IMR-90 (cell line): ENCODE data around the gene BRF1. TPM values are rescaled to one million over a fixed set of nuclear protein-coding genes. Genes with fewer than 3 reads are reported as not detected.

ENCODE experiments used
- ATAC-seq: fragments of 200-7000 bp; cut with Tn5 transposase; 2 replicates; pipeline ENCODE4 v1.9.1; 2020; ENCODE audit warnings: low read depth, mild to moderate bottlenecking, moderate library complexity
- BruUV-seq: library from RNA; stranded (reverse); fragments of 400-500 nt; replicated peaks from 2 replicates; lab custom pipeline; 2021; lab: Mats Ljungman, UMichigan
- CTCF ChIA-PET: fragments of 300-600 bp; formaldehyde crosslinking; extraction: SDS; loops from one replicate; lab custom pipeline; 2021; ENCODE audit warnings: antibody characterized with exemption; lab: Yijun Ruan, JAX
- POLR2A ChIA-PET: fragments of 300-600 bp; sonication (Branson Sonifier 250); formaldehyde crosslinking; loops from one replicate; lab custom pipeline; 2022; ENCODE audit warnings: antibody characterized with exemption; ENCODE audit not compliant: unreplicated experiment; lab: Charles Lee
- DNase-seq: peaks from one replicate; pipeline ENCODE4 v3.0.0; 2013
- H2AFZ ChIP-seq: replicated peaks from 2 replicates; pipeline ENCODE3; 2013; ENCODE audit warnings: low read length, mild to moderate bottlenecking; ENCODE audit not compliant: poor library complexity
- H2AK5ac ChIP-seq: 2 replicates; pipeline ENCODE4 v1.6.1; 2013; ENCODE audit warnings: low read depth, low read length, inconsistent platforms
- H2AK9ac ChIP-seq: replicated peaks from 2 replicates; pipeline ENCODE3; 2013; ENCODE audit warnings: mild to moderate bottlenecking, low read depth, low read length, moderate library complexity; ENCODE audit not compliant: poor library complexity
- H2BK120ac ChIP-seq: 2 replicates; pipeline ENCODE4 v1.6.1; 2013; ENCODE audit warnings: low read depth, low read length, inconsistent platforms
- H2BK15ac ChIP-seq: 3 replicates; pipeline ENCODE4 v1.6.1; 2013; ENCODE audit warnings: low read depth, low read length, inconsistent platforms
- H2BK20ac ChIP-seq: 2 replicates; pipeline ENCODE4 v1.6.1; 2013; ENCODE audit warnings: low read depth, mild to moderate bottlenecking, inconsistent platforms, low read length, moderate library complexity
- H2BK5ac ChIP-seq: 2 replicates; pipeline ENCODE4 v1.6.1; 2013; ENCODE audit warnings: mild to moderate bottlenecking, low read depth, low read length, inconsistent platforms; ENCODE audit not compliant: poor library complexity, severe bottlenecking
- H3K14ac ChIP-seq: replicated peaks from 2 replicates; pipeline ENCODE4 v1.6.1; 2013; ENCODE audit warnings: low read depth, low read length, inconsistent platforms
- H3K18ac ChIP-seq: 2 replicates; pipeline ENCODE4 v1.6.1; 2013; ENCODE audit warnings: low read depth, low read length, control low read depth
- H3K23ac ChIP-seq: 2 replicates; pipeline ENCODE4 v1.6.1; 2013; ENCODE audit warnings: low read depth, low read length, inconsistent platforms
- H3K27ac ChIP-seq: 2 replicates; pipeline ENCODE4 v1.5.1; 2013; ENCODE audit warnings: mild to moderate bottlenecking, control low read depth, low read length; ENCODE audit not compliant: insufficient read depth
- H3K27me3 ChIP-seq: 2 replicates; pipeline ENCODE4 v1.6.1; 2013; ENCODE audit warnings: low read length; ENCODE audit not compliant: control insufficient read depth, insufficient read depth
- H3K36me3 ChIP-seq: 2 replicates; pipeline ENCODE4 v1.6.1; 2013; ENCODE audit warnings: low read length, mixed read lengths; ENCODE audit not compliant: control insufficient read depth, insufficient read depth
- H3K4ac ChIP-seq: 2 replicates; pipeline ENCODE4 v1.6.1; 2013; ENCODE audit warnings: low read depth, low read length, inconsistent platforms
- H3K4me1 ChIP-seq: 2 replicates; pipeline ENCODE4 v1.6.1; 2013; ENCODE audit warnings: low read length, mixed read lengths; ENCODE audit not compliant: control insufficient read depth, insufficient read depth
- H3K4me2 ChIP-seq: 2 replicates; pipeline ENCODE4 v1.6.1; 2013; ENCODE audit warnings: low read depth, mild to moderate bottlenecking, control low read depth, low read length, moderate library complexity
- H3K4me3 ChIP-seq: 2 replicates; pipeline ENCODE4 v1.5.1; 2013; ENCODE audit warnings: low read depth, mild to moderate bottlenecking, control low read depth, low read length, moderate library complexity; ENCODE audit not compliant: insufficient read depth
- H3K56ac ChIP-seq: 2 replicates; pipeline ENCODE4 v1.6.1; 2013; ENCODE audit warnings: low read length, inconsistent platforms; ENCODE audit not compliant: insufficient read depth; ENCODE audit errors: extremely low read depth
- H3K79me1 ChIP-seq, 2 experiments: 2 replicates each; pipeline ENCODE4 v1.6.1; 2013; ENCODE audit warnings: low read length in 2 of 2, inconsistent platforms in 1 of 2, low read depth in 1 of 2
- H3K9ac ChIP-seq: 2 replicates; pipeline ENCODE4 v1.6.1; 2013; ENCODE audit warnings: low read depth, low read length, control low read depth
- H3K9me1 ChIP-seq: 2 replicates; pipeline ENCODE4 v1.6.1; 2013; ENCODE audit warnings: low read length, inconsistent platforms; ENCODE audit not compliant: insufficient read depth
- H3K9me3 ChIP-seq: 2 replicates; pipeline ENCODE4 v1.6.1; 2013; ENCODE audit warnings: low read length; ENCODE audit not compliant: control insufficient read depth, insufficient read depth
- H4K20me1 ChIP-seq: 2 replicates; pipeline ENCODE4 v1.6.1; 2013; ENCODE audit warnings: low read length, inconsistent platforms; ENCODE audit not compliant: insufficient read depth
- H4K5ac ChIP-seq: 2 replicates; pipeline ENCODE4 v1.6.1; 2013; ENCODE audit warnings: mild to moderate bottlenecking, low read depth, low read length, control low read depth
- H4K8ac ChIP-seq, 2 experiments: 2 replicates each; pipeline ENCODE4 v1.6.1; 2013; ENCODE audit warnings: low read depth in 2 of 2, low read length in 2 of 2, control low read depth in 1 of 2, inconsistent platforms in 1 of 2
- H4K91ac ChIP-seq: 2 replicates; pipeline ENCODE4 v1.6.1; 2013; ENCODE audit warnings: low read depth, low read length, inconsistent platforms; ENCODE audit not compliant: insufficient read depth
- BHLHE40 ChIP-seq: fragments of 150-350 bp; IDR thresholded peaks from 2 replicates; pipeline ENCODE4 v1.6.1; 2016; ENCODE audit warnings: mild to moderate bottlenecking, low read depth, low read length
- CEBPB ChIP-seq: IDR thresholded peaks from 2 replicates; pipeline ENCODE4 v1.6.1; 2012; ENCODE audit warnings: low read depth, low read length, improper control_type of control experiment
- MAFK ChIP-seq: IDR thresholded peaks from 2 replicates; pipeline ENCODE4 v1.6.1; 2012; ENCODE audit warnings: low read depth, low read length, improper control_type of control experiment
- NFE2L2 ChIP-seq: fragments of 150-350 bp; IDR thresholded peaks from 2 replicates; pipeline ENCODE4 v1.6.1; 2016; ENCODE audit warnings: low read depth, mild to moderate bottlenecking, low read length
- WGBS, 2 experiments: methylation state at CpG; one replicate each; pipeline versions ENCODE4 v1.1.5 to v1.1.7; 2013; ENCODE audit warnings: missing lambda C conversion rate in 2 of 2; ENCODE audit not compliant: insufficient read length in 1 of 2; ENCODE audit errors: extremely low coverage in 2 of 2; 5-methylcytosine and 5-hydroxymethylcytosine counted together
- dilution Hi-C: fragments of 300-500 bp; cut with HindIII; formaldehyde crosslinking; loops from one replicate; pipeline ENCODE4 v1.14.3; 2018; ENCODE audit warnings: low sequenced_read_pairs; ENCODE audit not compliant: unreplicated experiment
- in situ Hi-C: fragments of 300-500 bp; cut with MboI; formaldehyde crosslinking; loops from 3 replicates; pipeline ENCODE4 v1.14.3; 2019; ENCODE audit warnings: low sequenced_read_pairs, inconsistent platforms, mixed read lengths
- intact Hi-C: fragments of 100-400 bp; cut with micrococcal nuclease; formaldehyde crosslinking; loops from 2 replicates; pipeline ENCODE4 v1.10.0; 2022
- polyA plus RNA-seq, 3 experiments: library from polyadenylated mRNA; depleted of rRNA; stranded (reverse); fragments of >200 nt; gene quantifications; 2 replicates each; pipeline ENCODE4 v1.2.3, GENCODE V29; 2012; ENCODE audit warnings: low replicate concordance in 1 of 3
- total RNA-seq: library from RNA; depleted of rRNA; stranded (reverse); fragments of >200 nt; gene quantifications from 2 replicates; pipeline ENCODE4 v1.2.3, GENCODE V29; 2012
- TF ChIP-seq, protein P1 (sequence below): fragments of 150-350 bp; IDR thresholded peaks from 2 replicates; pipeline ENCODE4 v1.6.1; 2017; ENCODE audit warnings: mild to moderate bottlenecking, antibody characterized with exemption, low read length, low read depth

Gene BRF1
- total and polyA plus RNA-seq, 2 of the 4 experiments (the other 2 are of a cell fraction): 12.4 to 16.7 TPM

- no peak overlapping the region for H2BK20ac ChIP-seq
- no peak overlapping the region for H3K14ac ChIP-seq
- H3K4me2 ChIP-seq: no peak overlapping the region
- no peak overlapping the region for H4K5ac ChIP-seq
- H3K27me3 ChIP-seq: no peaks in the 10 kb centered on the region
- no peak overlapping the region for H3K27ac ChIP-seq
- no peaks in the 10 kb centered on the region for H3K79me1 ChIP-seq
- ChIA-PET POLR2A (no interaction called here), CTCF (no interaction called here)
- H2AFZ ChIP-seq: no peak overlapping the region
- H4K20me1 ChIP-seq: peaks cover 3% of the 10 kb centered on the region; the same call in 1 of the 2 replicates
- H3K9me3 ChIP-seq: no peaks in the 10 kb centered on the region
- H3K56ac ChIP-seq: no peak overlapping the region
- H4K91ac ChIP-seq: no peak overlapping the region
- H2BK15ac ChIP-seq: no peak overlapping the region
- H3K9ac ChIP-seq: no peak overlapping the region
- DNase-seq (no peak), ATAC-seq (no peak)
- in situ Hi-C loops (no loop called here), dilution Hi-C loops (no loop called here), intact Hi-C loops (no loop called here)
- no peak overlapping the region for H4K8ac ChIP-seq
- no peaks in the 10 kb centered on the region for H3K9me1 ChIP-seq
- TF ChIP-seq NFE2L2 (no peak), MAFK (no peak), BHLHE40 (no peak), CEBPB (no peak)
- TF ChIP-seq, protein P1, sequence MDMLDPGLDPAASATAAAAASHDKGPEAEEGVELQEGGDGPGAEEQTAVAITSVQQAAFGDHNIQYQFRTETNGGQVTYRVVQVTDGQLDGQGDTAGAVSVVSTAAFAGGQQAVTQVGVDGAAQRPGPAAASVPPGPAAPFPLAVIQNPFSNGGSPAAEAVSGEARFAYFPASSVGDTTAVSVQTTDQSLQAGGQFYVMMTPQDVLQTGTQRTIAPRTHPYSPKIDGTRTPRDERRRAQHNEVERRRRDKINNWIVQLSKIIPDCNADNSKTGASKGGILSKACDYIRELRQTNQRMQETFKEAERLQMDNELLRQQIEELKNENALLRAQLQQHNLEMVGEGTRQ: no peak
- no peak overlapping the region for H2AK5ac ChIP-seq
- H3K4me3 ChIP-seq: no peak overlapping the region
- no peak overlapping the region for H2BK5ac ChIP-seq
- 96% methylated on average over 8 of the region's 16 CpGs; no CpG with 5 or more reads in 1 of the 2 experiments for WGBS, 2 experiments
- H2BK120ac ChIP-seq: no peak overlapping the region
- H3K4me1 ChIP-seq: no peaks in the 10 kb centered on the region; the same call in 1 of the 2 replicates
- H3K36me3 ChIP-seq: peaks cover 14% of the 10 kb centered on the region
- H3K18ac ChIP-seq: no peak overlapping the region
- no peak overlapping the region for H2AK9ac ChIP-seq
- BruUV-seq: no TSS peak
- no peak overlapping the region for H3K23ac ChIP-seq
- no peak overlapping the region for H3K4ac ChIP-seq
Observed at GRCh38 chr14:105209646-105210045, 91.2 kb downstream of the BRF1 start.
